Amygdala (tissue), 56 donors: ENCODE results near the gene PADI3.

Source experiments
- DNase-seq, 56 donors: peaks; one replicate each; lab custom pipeline; 2025; lab: John Stamatoyannopoulos, UW

The PADI3 gene

GRCh38 chr1:17292299-17293160 is 43.6 kb downstream of the PADI3 start:
- DNase-seq: no peak

- DNase-seq: no peak
These were observed 45.0 kb downstream of the PADI3 start for GRCh38 chr1:17293681-17294425.

- no peak for DNase-seq
These were observed 46.4 kb downstream of the PADI3 start for GRCh38 chr1:17295292-17295691.

GRCh38 chr1:17296086-17296485 is 47.2 kb downstream of the PADI3 start:
- DNase-seq: no peak

- no peak for DNase-seq
These were observed 49.1 kb downstream of the PADI3 start for GRCh38 chr1:17297991-17298390.

- no peak for DNase-seq
These were observed 52.9 kb downstream of the PADI3 start for GRCh38 chr1:17301767-17302166.

- no peak for DNase-seq
These were observed 55.4 kb downstream of the PADI3 start for GRCh38 chr1:17304151-17304825.

- DNase-seq: no peak
These were observed 55.9 kb downstream of the PADI3 start for GRCh38 chr1:17304826-17305175.

- DNase-seq: no peak
These were observed 56.7 kb downstream of the PADI3 start for GRCh38 chr1:17305576-17306095.

- no peak for DNase-seq
These were observed 57.5 kb downstream of the PADI3 start for GRCh38 chr1:17306407-17306806.

GRCh38 chr1:17306921-17307320 is 58.0 kb downstream of the PADI3 start:
- no peak for DNase-seq

GRCh38 chr1:17307329-17307728 is 58.4 kb downstream of the PADI3 start:
- DNase-seq: no peak

- DNase-seq: no peak
These were observed 59.0 kb downstream of the PADI3 start, which contains the start of gene PADI4 for GRCh38 chr1:17307946-17308345. Gene PADI4 (plus strand): TSS chr1:17308197. CDS start chr1:17308223, 26 bp downstream.

- no peak for DNase-seq
These were observed 59.7 kb downstream of the PADI3 start for GRCh38 chr1:17308593-17308992.

- DNase-seq: no peak
These were observed 60.6 kb downstream of the PADI3 start for GRCh38 chr1:17309426-17310067.

- no peak for DNase-seq
These were observed 61.3 kb downstream of the PADI3 start for GRCh38 chr1:17310068-17310640.

- no peak for DNase-seq
These were observed 64.8 kb downstream of the PADI3 start for GRCh38 chr1:17313530-17314309.

GRCh38 chr1:17314491-17314971 is 65.6 kb downstream of the PADI3 start:
- DNase-seq: no peak

- DNase-seq: no peak
These were observed 66.7 kb downstream of the PADI3 start for GRCh38 chr1:17315542-17316130.
